SW 1271 (cell line): ENCODE data around the gene CYB5A.

ENCODE experiments used
- DNase-seq, 2 experiments: peaks; one replicate each; lab custom pipeline; 2025; lab: John Stamatoyannopoulos, UW

CYB5A gene

GRCh38 chr18:74276609-74277008 lies 15.2 kb downstream of the CYB5A start:
- no peak for DNase-seq

- no peak for DNase-seq
Measured at GRCh38 chr18:74275736-74276135, 16.0 kb downstream of the CYB5A start.

GRCh38 chr18:74274700-74275099 lies 17.1 kb downstream of the CYB5A start:
- DNase-seq, result no peak

GRCh38 chr18:74273394-74273793 lies 18.4 kb downstream of the CYB5A start:
- no peak for DNase-seq

GRCh38 chr18:74271635-74272034 lies 20.1 kb downstream of the CYB5A start:
- no peak for DNase-seq

- DNase-seq, result no peak
Measured at GRCh38 chr18:74268933-74269620, 22.7 kb downstream of the CYB5A start.

GRCh38 chr18:74268175-74268574 lies 23.6 kb downstream of the CYB5A start:
- no peak for DNase-seq

GRCh38 chr18:74266161-74266560 lies 25.6 kb downstream of the CYB5A start:
- DNase-seq, result no peak

- no peak for DNase-seq
Measured at GRCh38 chr18:74265546-74266098, 26.1 kb downstream of the CYB5A start.

- no peak for DNase-seq
Measured at GRCh38 chr18:74264303-74265020, 27.3 kb downstream of the CYB5A start.

- DNase-seq, result no peak
Measured at GRCh38 chr18:74261053-74261713, 30.6 kb downstream of the CYB5A start.

- no peak for DNase-seq
Measured at GRCh38 chr18:74259347-74259746, 32.4 kb downstream of the CYB5A start.

- no peak for DNase-seq
Measured at GRCh38 chr18:74257083-74257482, 34.7 kb downstream of the CYB5A start.

GRCh38 chr18:74256190-74256589 lies 35.6 kb downstream of the CYB5A start:
- no peak for DNase-seq

GRCh38 chr18:74255131-74255616 lies 36.6 kb downstream of the CYB5A start:
- DNase-seq, result no peak

- DNase-seq, result no peak
Measured at GRCh38 chr18:74252039-74252395, 39.7 kb downstream of the CYB5A start.

GRCh38 chr18:74251297-74252038 lies 40.3 kb downstream of the CYB5A start:
- DNase-seq, result no peak

- DNase-seq, result no peak
Measured at GRCh38 chr18:74250131-74250530, 41.6 kb downstream of the CYB5A start.

GRCh38 chr18:74249181-74249968 lies 42.4 kb downstream of the CYB5A start:
- no peak for DNase-seq

GRCh38 chr18:74248595-74248994 lies 43.2 kb downstream of the CYB5A start:
- no peak for DNase-seq

- DNase-seq, result no peak
Measured at GRCh38 chr18:74248189-74248588, 43.6 kb downstream of the CYB5A start.
